ENCODE data around the gene GCDH.

GRCh38 chr19:12918253-12918652 is 27.3 kb downstream of the GCDH start:
- TF ChIP-seq EZH2 (IDR thresholded peaks at IDR 0.05): no peak
- TF ChIP-seq POLR2AphosphoS5 (IDR thresholded peaks at IDR 0.05; ENCODE audit: borderline replicate concordance, low read depth, low read length): no peak

Data from SK-N-MC (cell line).